Tracheal epithelial cell (primary cell): Measurements from ENCODE around the gene ACER2. TPM values are rescaled to one million over a fixed set of nuclear protein-coding genes. Genes with fewer than 3 reads are reported as not detected.

ENCODE experiments used
- total RNA-seq: library from RNA; depleted of rRNA; stranded (reverse); fragments of >200 nt; gene quantifications from 2 replicates; pipeline ENCODE4 v1.2.1, GENCODE V29; 2014

ACER2 gene
- total RNA-seq, result 7.7 and 9.4 TPM in 2 replicates

DNA sequence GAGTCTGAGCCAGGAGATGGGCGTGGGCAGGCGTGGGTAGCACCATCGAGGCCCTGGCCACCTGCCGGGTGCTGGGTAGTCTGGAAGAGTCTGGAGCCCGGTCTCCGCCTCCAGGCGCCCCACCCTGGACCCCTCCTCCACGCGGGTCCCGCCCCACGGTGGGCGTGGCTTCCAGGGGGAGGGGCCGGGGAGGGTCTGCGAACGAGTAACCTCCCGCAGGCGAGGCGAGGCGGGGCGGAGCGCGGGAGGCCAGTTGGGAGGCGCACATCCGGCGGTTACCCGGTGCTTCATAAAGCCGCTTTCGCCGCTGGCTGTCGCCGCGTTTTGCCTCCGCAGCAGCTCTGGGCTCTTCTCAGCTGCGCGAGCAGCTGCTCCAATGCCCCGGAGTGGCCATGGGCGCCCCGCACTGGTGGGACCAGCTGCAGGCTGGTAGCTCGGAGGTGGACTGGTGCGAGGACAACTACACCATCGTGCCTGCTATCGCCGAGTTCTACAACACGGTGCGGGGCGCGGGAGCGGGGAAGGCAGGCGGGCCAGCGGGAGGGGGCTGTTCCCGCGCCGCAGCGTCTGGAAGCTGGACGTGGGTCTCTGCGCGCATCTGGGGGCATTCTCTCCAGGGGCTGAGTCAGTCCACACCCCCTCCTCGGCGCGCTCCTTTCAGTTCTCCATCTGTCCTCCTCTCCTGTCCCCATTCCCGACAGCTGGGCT, at the start of gene ACER2:
TSS of gene ACER2 (plus strand) at position 317 of the 708 bp plus-strand sequence. CDS start at position 393, 76 bp downstream.

Other genes starting within 250 kb of the ACER2 start
- 69.4 and 88.2 TPM in 2 replicates for gene DENND4C, start 178.3 kb upstream of the ACER2 start, total RNA-seq
- gene RPS6, start 28.8 kb upstream of the ACER2 start, total RNA-seq, result 1,928 and 3,707 TPM in 2 replicates